Heart right ventricle (tissue), 16 donors: ENCODE data around the gene TNFRSF25. TPM values are rescaled to one million over a fixed set of nuclear protein-coding genes. Genes with fewer than 3 reads are reported as not detected.

ENCODE experiments used
- ATAC-seq, 8 donors: fragments of 200-7000 bp; cut with Tn5 transposase; one replicate each; pipeline ENCODE4 v1.9.1; 2020; ENCODE audit warnings: mild to moderate bottlenecking in 8 of 8, moderate library complexity in 8 of 8, moderate number of reproducible peaks in 1 of 8
- DNase-seq, 2 donors: peaks; one replicate each; pipeline ENCODE4 v3.0.0-alpha.2; 2020
- H3K27ac ChIP-seq, 10 donors: fragments of 200-600 bp; sonication (generic) in 2 of 10; one replicate each; pipeline versions ENCODE4 v1.5.0 to v1.8.0; 2020 to 2022; ENCODE audit warnings: mild to moderate bottlenecking in 3 of 10
- H3K27me3 ChIP-seq, 7 donors: fragments of 200-600 bp; one replicate each; pipeline ENCODE4 v1.8.0; 2021 to 2022; ENCODE audit warnings: mild to moderate bottlenecking in 2 of 7
- H3K36me3 ChIP-seq, 9 donors: fragments of 200-600 bp; sonication (generic) in 1 of 9; one replicate each; pipeline versions ENCODE4 v1.5.0 to v1.8.0; 2020 to 2022; ENCODE audit warnings: mild to moderate bottlenecking in 2 of 9
- H3K4me1 ChIP-seq, 9 donors: fragments of 200-600 bp; sonication (generic) in 1 of 9; one replicate each; pipeline versions ENCODE4 v1.5.0 to v1.8.0; 2020 to 2022; ENCODE audit warnings: mild to moderate bottlenecking in 4 of 9
- H3K4me3 ChIP-seq, 10 donors: fragments of 200-600 bp; sonication (generic) in 2 of 10; one replicate each; pipeline versions ENCODE4 v1.5.0 to v1.8.0; 2020 to 2022; ENCODE audit warnings: mild to moderate bottlenecking in 7 of 10, moderate library complexity in 2 of 10
- H3K9me3 ChIP-seq, 11 donors: fragments of 200-600 bp in 10 of 11; sonication (generic) in 2 of 11; one replicate each; pipeline versions ENCODE4 v1.5.0 to v1.8.0; 2013 to 2022; ENCODE audit warnings: mild to moderate bottlenecking in 2 of 11, control low read depth in 1 of 11, moderate library complexity in 1 of 11
- WGBS, 2 donors: extraction: QIAGEN DNeasy Blood & Tissue Kit; methylation state at CpG; one replicate each; pipeline ENCODE4 v1.1.7; 2013; ENCODE audit warnings: inconsistent platforms in 1 of 2; 5-methylcytosine and 5-hydroxymethylcytosine counted together
- intact Hi-C, 10 donors: fragments of 100-400 bp; cut with DNase I; formaldehyde crosslinking; loops; one replicate each; pipeline versions ENCODE4 v1.11.1 to v1.14.2; 2022
- polyA plus RNA-seq, 2 donors: library from polyadenylated mRNA; stranded (reverse); fragments of 200-250 nt; gene quantifications; one replicate each; pipeline ENCODE4 v1.2.3, GENCODE V29; 2013
- total RNA-seq, 10 donors: library from RNA; stranded (reverse); fragmentation: NEBNext Ultra II Directional in 3 of 10; extraction: Animal tissue kit (Norgen Biotek cat#: 25700) in 3 of 10; gene quantifications; one replicate each; pipeline versions ENCODE4 v1.2.1 to v1.2.4, GENCODE V29; 2021 to 2023
- TF ChIP-seq, protein P1 (sequence below), 9 donors: fragments of 200-600 bp; sonication (generic) in 2 of 9; IDR thresholded peaks; one replicate each; pipeline versions ENCODE4 v1.5.0 to v1.8.0; 2021 to 2022; ENCODE audit warnings: antibody characterized with exemption in 9 of 9, mild to moderate bottlenecking in 5 of 9, moderate library complexity in 1 of 9
- donor health status: Arrhythmogenic right ventricular cardiomyopathy.
- donor health status: ischemic (EF 13 %, LVEDD 7.1; RV severe dilation, severe dysfunction).
- donor health status: healthy with polysubstance abuse.
- donor health status: DM: no; HTN: yes; CAD: no.
- donor health status: DM: no; HTN: no; CAD: no.
- donor health status: ischemic (EF 25% LVEDD 6.9; RV normal size, moderate dysfunction).
- donor health status: ischemic (EF 25% LVEDD 5.7; RV mildly dilated, moderate dysfunction).
- donor health status: healthy.
- donor health status: DM: yes; HTN: yes; CAD: no.
- donor health status: Ischemic cardiomyopathy.
- donor health status: ischemic (EF 35%, LVEDD 5.7; RV mildly dilated, moderate dysfunction).
- donor health status: nonischemic (EF 11% LVEDD 7.7; RV severe dilation, severe dysfunction).
- donor health status: DM: yes; HTN: yes; CAD: no.
- donor health status: PGD.
- donor health status: ischemic (EF 29% LVEDD 5.4; RV normal size, mild dysfunction).
- donor health status: nonischemic (EF 23%, LVEDD 6.1; RV moderate dilation, normal function).

The TNFRSF25 gene
- total and polyA plus RNA-seq, 12 donors: 4.0 to 43.1 (median 7.3) TPM

DNA sequence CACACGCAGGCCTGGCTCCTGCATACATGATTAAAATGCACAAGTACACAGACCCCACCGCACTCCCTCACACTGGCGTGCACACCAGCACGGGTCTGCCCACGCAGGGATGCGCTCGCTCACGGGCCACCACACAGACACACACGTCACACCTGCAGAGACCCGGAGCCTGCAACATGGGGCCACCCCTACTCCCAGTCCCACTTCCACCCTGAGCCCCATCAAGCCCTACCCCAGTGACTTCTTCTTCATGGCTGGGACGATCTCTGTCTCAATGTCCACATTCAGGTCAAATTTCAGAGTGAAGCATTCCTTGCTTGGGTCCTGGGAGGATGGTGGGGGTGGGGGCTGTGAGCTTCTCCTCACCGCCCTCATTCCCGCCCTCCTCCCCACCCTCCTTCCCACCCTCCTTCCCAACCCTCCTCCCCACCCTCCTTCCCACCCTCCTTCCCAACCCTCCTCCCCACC is 8.9 kb upstream of the TNFRSF25 start:
- intact Hi-C loops: no loop called here
- ATAC-seq (no peak), DNase-seq (no peak)
- WGBS, 2 donors: 78 to 85% methylated on average over 13 of the region's 13 CpGs
- peaks cover 0 to 78% (median 28%) of the 10 kb centered on the region in 9 donors for H3K36me3 ChIP-seq
- no peak overlapping the region for H3K27ac ChIP-seq
- peaks cover 0 to 3% (median 0%) of the 10 kb centered on the region in 9 donors for H3K4me1 ChIP-seq
- no peaks in the 10 kb centered on the region for H3K9me3 ChIP-seq
- H3K27me3 ChIP-seq: no peaks in the 10 kb centered on the region
- TF ChIP-seq, protein P1, sequence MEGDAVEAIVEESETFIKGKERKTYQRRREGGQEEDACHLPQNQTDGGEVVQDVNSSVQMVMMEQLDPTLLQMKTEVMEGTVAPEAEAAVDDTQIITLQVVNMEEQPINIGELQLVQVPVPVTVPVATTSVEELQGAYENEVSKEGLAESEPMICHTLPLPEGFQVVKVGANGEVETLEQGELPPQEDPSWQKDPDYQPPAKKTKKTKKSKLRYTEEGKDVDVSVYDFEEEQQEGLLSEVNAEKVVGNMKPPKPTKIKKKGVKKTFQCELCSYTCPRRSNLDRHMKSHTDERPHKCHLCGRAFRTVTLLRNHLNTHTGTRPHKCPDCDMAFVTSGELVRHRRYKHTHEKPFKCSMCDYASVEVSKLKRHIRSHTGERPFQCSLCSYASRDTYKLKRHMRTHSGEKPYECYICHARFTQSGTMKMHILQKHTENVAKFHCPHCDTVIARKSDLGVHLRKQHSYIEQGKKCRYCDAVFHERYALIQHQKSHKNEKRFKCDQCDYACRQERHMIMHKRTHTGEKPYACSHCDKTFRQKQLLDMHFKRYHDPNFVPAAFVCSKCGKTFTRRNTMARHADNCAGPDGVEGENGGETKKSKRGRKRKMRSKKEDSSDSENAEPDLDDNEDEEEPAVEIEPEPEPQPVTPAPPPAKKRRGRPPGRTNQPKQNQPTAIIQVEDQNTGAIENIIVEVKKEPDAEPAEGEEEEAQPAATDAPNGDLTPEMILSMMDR (IDR thresholded peaks at IDR 0.05): no peak
- H3K4me3 ChIP-seq: no peak overlapping the region

DNA sequence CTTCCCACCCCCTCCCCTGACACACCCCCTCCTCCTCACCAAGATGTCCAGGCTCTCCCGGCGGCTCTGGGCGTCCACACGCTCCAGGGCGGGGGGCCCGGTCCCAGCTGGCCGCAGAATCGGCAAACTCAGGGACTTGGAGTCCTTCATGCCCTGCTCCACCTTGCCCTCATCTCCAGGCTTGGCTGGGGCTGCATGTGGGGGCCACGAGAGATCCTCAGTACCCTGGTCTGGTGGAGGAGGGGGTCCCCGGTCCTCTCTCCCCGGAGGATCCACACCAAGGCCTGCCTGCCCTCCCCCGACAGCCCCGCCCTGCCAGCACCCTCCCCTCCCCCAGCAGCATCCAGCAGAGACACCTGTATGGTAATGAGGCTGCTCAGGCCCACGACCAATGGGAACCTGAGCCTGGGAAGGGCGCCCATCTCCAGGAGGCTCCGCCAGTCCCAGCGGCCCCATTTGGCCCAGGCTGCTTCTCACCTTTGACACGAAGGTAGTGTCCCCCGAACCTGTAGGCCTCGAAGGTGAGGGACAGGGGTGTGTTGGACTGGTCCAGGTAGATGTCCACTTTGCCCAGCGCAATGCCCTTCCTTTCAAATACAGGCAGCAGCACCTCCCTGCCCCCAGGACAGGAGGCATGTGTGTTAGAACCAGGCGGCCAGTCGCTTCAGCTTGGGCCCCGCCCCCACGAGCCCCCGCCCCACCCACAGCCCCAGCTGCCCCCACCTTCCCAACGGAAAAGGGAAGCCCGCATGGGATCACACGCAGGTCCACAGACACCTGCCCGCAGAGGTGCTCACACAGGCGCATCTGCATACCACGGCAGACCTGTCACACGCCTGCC is 8.2 kb upstream of the TNFRSF25 start:
- H3K27ac ChIP-seq: no peak overlapping the region
- H3K36me3 ChIP-seq: peaks cover 0 to 85% (median 35%) of the 10 kb centered on the region in 9 donors
- DNase-seq (no peak), ATAC-seq (peak in 1 of 8 donors; percentile 5)
- no peak overlapping the region for H3K4me3 ChIP-seq
- H3K4me1 ChIP-seq: peaks cover 0 to 3% (median 0%) of the 10 kb centered on the region in 9 donors
- intact Hi-C loops: no loop called here
- WGBS, 2 donors: 78 to 87% methylated on average over 33 of the region's 33 CpGs
- H3K9me3 ChIP-seq: no peaks in the 10 kb centered on the region
- TF ChIP-seq, protein P1 (IDR thresholded peaks at IDR 0.05): no peak
- H3K27me3 ChIP-seq: no peaks in the 10 kb centered on the region

DNA sequence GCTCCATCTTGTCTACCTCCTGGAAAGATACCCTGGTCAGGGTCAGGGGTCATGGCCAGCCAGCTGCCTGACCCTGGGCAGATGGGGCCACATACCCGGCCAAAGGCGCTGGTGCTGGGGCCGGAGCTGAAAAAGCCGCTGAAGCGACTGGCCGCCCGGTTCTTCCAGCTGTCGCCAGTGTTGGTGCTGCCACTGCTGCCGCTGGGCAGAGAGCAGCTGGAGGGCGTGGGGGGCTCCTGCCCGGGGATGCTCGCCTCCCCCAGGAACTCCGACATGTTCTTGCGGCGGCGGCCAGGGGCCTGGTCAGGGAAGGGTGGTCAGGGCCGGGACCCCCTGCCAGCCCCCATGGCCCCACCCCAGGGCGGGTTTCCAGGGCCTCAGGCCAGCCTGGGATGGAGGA is 7.2 kb upstream of the TNFRSF25 start:
- Histone ChIP-seq H3K27me3 (no peaks in the 10 kb centered on the region), H3K4me1 (peaks cover 0 to 3% (median 0%) of the 10 kb centered on the region in 9 donors), H3K9me3 (no peaks in the 10 kb centered on the region), H3K4me3 (no peak overlapping the region), H3K27ac (no peak overlapping the region), H3K36me3 (peaks cover 0 to 95% (median 35%) of the 10 kb centered on the region in 9 donors)
- DNase-seq (no peak), ATAC-seq (no peak)
- WGBS, 2 donors: 95% methylated on average over 18 of the region's 18 CpGs
- intact Hi-C loops: no loop called here
- TF ChIP-seq, protein P1 (IDR thresholded peaks at IDR 0.05): no peak

DNA sequence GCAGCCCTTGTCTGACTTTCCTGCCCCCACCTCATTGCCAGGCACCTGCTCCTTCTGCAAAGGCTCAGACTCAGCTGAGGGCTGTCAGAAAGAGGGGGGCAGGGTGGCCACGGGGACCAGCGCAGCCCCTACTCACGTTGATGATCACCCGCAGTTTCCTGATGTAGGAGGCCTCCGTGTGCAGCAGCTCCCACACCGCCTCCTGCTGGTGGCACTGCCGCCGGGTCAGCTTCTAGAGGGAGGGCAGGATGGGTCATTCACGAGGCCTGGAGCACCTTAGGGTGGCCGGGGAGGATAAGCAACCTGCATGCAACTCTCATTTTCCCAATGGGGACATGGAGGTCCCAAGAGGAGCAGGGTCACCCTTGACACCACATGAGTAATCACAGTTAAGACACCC is 6.4 kb upstream of the TNFRSF25 start:
- intact Hi-C loops: no loop called here
- Histone ChIP-seq H3K36me3 (peaks cover 0 to 99% (median 35%) of the 10 kb centered on the region in 9 donors), H3K27ac (no peak overlapping the region), H3K9me3 (no peaks in the 10 kb centered on the region), H3K27me3 (no peaks in the 10 kb centered on the region), H3K4me1 (peaks cover 0 to 3% (median 0%) of the 10 kb centered on the region in 9 donors), H3K4me3 (no peak overlapping the region)
- DNase-seq: no peak
- no peak for ATAC-seq
- WGBS, 2 donors: 86 to 89% methylated on average over 10 of the region's 10 CpGs
- TF ChIP-seq, protein P1 (IDR thresholded peaks at IDR 0.05): peak in 1 of 9 donors; percentile 18
